Measurements from ENCODE around the gene R3HDM4.
"Not testable (repeated sequence)": the region's sequence is repeated elsewhere in the genome, so short reads cannot be mapped to it uniquely, and the experiment has no call there.

The R3HDM4 gene

GRCh38 chr19:911197-912033 lies 1.6 kb downstream of the R3HDM4 start:
- DNase-seq (ENCODE audit: low spot score): no peak

- no peak for DNase-seq (ENCODE audit: low spot score)
Measured at GRCh38 chr19:907183-907853, 5.7 kb downstream of the R3HDM4 start.

- DNase-seq (ENCODE audit: low spot score): no peak
Measured at GRCh38 chr19:906480-906879, 6.5 kb downstream of the R3HDM4 start.

- DNase-seq (ENCODE audit: low spot score): no peak
Measured at GRCh38 chr19:904545-904944, 8.5 kb downstream of the R3HDM4 start.

- DNase-seq (ENCODE audit: low spot score): peak; percentile 77
Measured at GRCh38 chr19:903266-903797, 9.7 kb downstream of the R3HDM4 start.

- DNase-seq (ENCODE audit: low spot score): no peak
Measured at GRCh38 chr19:902446-903226, 10.4 kb downstream of the R3HDM4 start.

GRCh38 chr19:902093-902370 lies 11.0 kb downstream of the R3HDM4 start:
- no peak for DNase-seq (ENCODE audit: low spot score)

GRCh38 chr19:901216-902092 lies 11.6 kb downstream of the R3HDM4 start:
- DNase-seq (ENCODE audit: low spot score): no peak

GRCh38 chr19:900302-901111 lies 12.5 kb downstream of the R3HDM4 start:
- DNase-seq (ENCODE audit: low spot score): no peak

GRCh38 chr19:900043-900301 lies 13.0 kb downstream of the R3HDM4 start:
- DNase-seq (ENCODE audit: low spot score): no peak

- DNase-seq (ENCODE audit: low spot score): no peak
Measured at GRCh38 chr19:899336-900042, 13.5 kb downstream of the R3HDM4 start.

GRCh38 chr19:898663-899062 lies 14.4 kb downstream of the R3HDM4 start:
- no peak for DNase-seq (ENCODE audit: low spot score)

GRCh38 chr19:897442-898039 lies 15.5 kb downstream of the R3HDM4 start:
- no peak for DNase-seq (ENCODE audit: low spot score)

- DNase-seq (ENCODE audit: low spot score): no peak
Measured at GRCh38 chr19:896999-897398, 16.0 kb downstream of the R3HDM4 start.

GRCh38 chr19:896434-896833 lies 16.6 kb downstream of the R3HDM4 start:
- DNase-seq (ENCODE audit: low spot score): no peak

GRCh38 chr19:892894-893689 lies 19.9 kb downstream of the R3HDM4 start, which contains the start of the genes MED16 and RNU6-9:
Gene MED16, minus strand, starts transcription at chr19:893187. Its CDS starts 2,056 bp downstream, at chr19:891131.
Gene RNU6-9, plus strand, starts transcription at chr19:893484.
- peak; percentile 95 for DNase-seq (ENCODE audit: low spot score)

GRCh38 chr19:892243-892893 lies 20.7 kb downstream of the R3HDM4 start:
- no peak for DNase-seq (ENCODE audit: low spot score)

GRCh38 chr19:891421-892200 lies 21.4 kb downstream of the R3HDM4 start:
- not testable (repeated sequence) for DNase-seq (ENCODE audit: low spot score)
